KMS-11 (cell line): ENCODE data around the gene ALDH4A1.

Source experiments
- H2AFZ ChIP-seq: fragments of 200-600 bp; sonication (generic); 2 replicates; pipeline ENCODE4 v1.6.1; 2016; ENCODE audit warnings: antibody characterized with exemption, mixed run types, low read depth
- H3K27ac ChIP-seq: fragments of 200-600 bp; sonication (generic); 2 replicates; pipeline ENCODE4 v1.6.1; 2016; ENCODE audit warnings: mild to moderate bottlenecking, mixed run types
- H3K27me3 ChIP-seq: fragments of 200-600 bp; sonication (generic); 2 replicates; pipeline ENCODE4 v1.6.1; 2017; ENCODE audit warnings: mild to moderate bottlenecking, low read depth, mixed run types, moderate library complexity; ENCODE audit not compliant: insufficient read depth
- H3K36me3 ChIP-seq: fragments of 200-600 bp; sonication (generic); 2 replicates; pipeline ENCODE4 v1.6.1; 2017; ENCODE audit warnings: mild to moderate bottlenecking, mixed run types; ENCODE audit not compliant: insufficient read depth
- H3K4me1 ChIP-seq: fragments of 200-600 bp; sonication (generic); 2 replicates; pipeline ENCODE4 v1.6.1; 2016; ENCODE audit warnings: mild to moderate bottlenecking, low read depth, mixed run types; ENCODE audit not compliant: poor library complexity, severe bottlenecking
- H3K4me2 ChIP-seq: fragments of 200-600 bp; sonication (generic); 2 replicates; pipeline ENCODE4 v1.7.0; 2016; ENCODE audit warnings: mild to moderate bottlenecking, mixed run types
- H3K4me3 ChIP-seq: fragments of 200-600 bp; sonication (generic); IDR thresholded peaks from 2 replicates; pipeline ENCODE4 v1.6.1; 2017; ENCODE audit warnings: low read depth, low read length, mixed read lengths; ENCODE audit not compliant: insufficient read depth
- H3K79me2 ChIP-seq: fragments of 200-600 bp; sonication (generic); 2 replicates; pipeline ENCODE4 v1.6.1; 2016; ENCODE audit warnings: low read depth, mixed run types; ENCODE audit not compliant: insufficient read depth
- H3K9ac ChIP-seq: fragments of 200-600 bp; sonication (generic); 2 replicates; pipeline ENCODE4 v1.6.1; 2016; ENCODE audit warnings: mild to moderate bottlenecking, mixed run types
- H4K20me1 ChIP-seq: fragments of 200-600 bp; sonication (generic); 2 replicates; pipeline ENCODE4 v1.6.1; 2016; ENCODE audit warnings: mild to moderate bottlenecking, mixed run types; ENCODE audit not compliant: insufficient read depth
- CTCF ChIP-seq: fragments of 200-600 bp; sonication (generic); conservative IDR thresholded peaks from 2 replicates; pipeline ENCODE4 v1.6.1; 2017; ENCODE audit warnings: low read depth, mild to moderate bottlenecking, antibody characterized with exemption, low read length, moderate library complexity, mixed read lengths

ALDH4A1 gene

GRCh38 chr1:18866314-18866713 is 36.0 kb downstream of the ALDH4A1 start:
- Histone ChIP-seq H3K4me2 (no peak overlapping the region), H3K4me1 (no peaks in the 10 kb centered on the region), H3K9ac (no peak overlapping the region), H3K27ac (no peak overlapping the region), H2AFZ (no peak overlapping the region), H4K20me1 (no peaks in the 10 kb centered on the region), H3K4me3 (no peak overlapping the region), H3K79me2 (no peaks in the 10 kb centered on the region), H3K36me3 (no peaks in the 10 kb centered on the region), H3K27me3 (peaks cover 47% of the 10 kb centered on the region; the same call in 1 of the 2 replicates)
- no peak for TF ChIP-seq CTCF

- no peaks in the 10 kb centered on the region for H4K20me1 ChIP-seq
- no peaks in the 10 kb centered on the region for H3K4me1 ChIP-seq
- no peaks in the 10 kb centered on the region for H3K79me2 ChIP-seq
- no peak overlapping the region for H3K4me2 ChIP-seq
- no peak for TF ChIP-seq CTCF
- no peak overlapping the region for H3K9ac ChIP-seq
- no peak overlapping the region for H3K27ac ChIP-seq
- no peaks in the 10 kb centered on the region for H3K36me3 ChIP-seq
- no peak overlapping the region for H3K4me3 ChIP-seq
- H2AFZ ChIP-seq, result no peak overlapping the region
- peaks cover 51% of the 10 kb centered on the region; the same call in 1 of the 2 replicates for H3K27me3 ChIP-seq
These were observed 37.2 kb downstream of the ALDH4A1 start for GRCh38 chr1:18865176-18865575.

GRCh38 chr1:18861590-18861989 is 40.8 kb downstream of the ALDH4A1 start:
- Histone ChIP-seq H3K27me3 (peaks cover 26% of the 10 kb centered on the region; the same call in 1 of the 2 replicates), H2AFZ (no peak overlapping the region), H3K79me2 (no peaks in the 10 kb centered on the region), H3K27ac (no peak overlapping the region), H3K4me2 (no peak overlapping the region), H4K20me1 (no peaks in the 10 kb centered on the region), H3K9ac (no peak overlapping the region), H3K36me3 (no peaks in the 10 kb centered on the region), H3K4me1 (no peaks in the 10 kb centered on the region), H3K4me3 (no peak overlapping the region)
- no peak for TF ChIP-seq CTCF

GRCh38 chr1:18861082-18861481 is 41.3 kb downstream of the ALDH4A1 start:
- no peak overlapping the region for H3K9ac ChIP-seq
- no peak overlapping the region for H3K4me2 ChIP-seq
- no peak overlapping the region for H3K4me3 ChIP-seq
- H3K27ac ChIP-seq, result no peak overlapping the region
- H3K27me3 ChIP-seq, result peaks cover 22% of the 10 kb centered on the region; the same call in 1 of the 2 replicates
- no peaks in the 10 kb centered on the region for H3K79me2 ChIP-seq
- no peaks in the 10 kb centered on the region for H4K20me1 ChIP-seq
- H3K4me1 ChIP-seq, result no peaks in the 10 kb centered on the region
- H3K36me3 ChIP-seq, result no peaks in the 10 kb centered on the region
- no peak for TF ChIP-seq CTCF
- H2AFZ ChIP-seq, result no peak overlapping the region

GRCh38 chr1:18859560-18859959 is 42.8 kb downstream of the ALDH4A1 start, which contains the start of gene TAS1R2:
Gene TAS1R2 (minus strand): TSS chr1:18859660. CDS start chr1:18859660, 0 bp downstream.
- no peak within 1 kb of the TSS for H2AFZ ChIP-seq
- no peak within 1 kb of the TSS for H3K27ac ChIP-seq
- no peaks in the 10 kb centered on the region for H4K20me1 ChIP-seq
- peaks cover 14% of the 10 kb centered on the region; the same call in 1 of the 2 replicates for H3K27me3 ChIP-seq
- H3K79me2 ChIP-seq, result no peaks in the 10 kb centered on the region
- H3K36me3 ChIP-seq, result no peaks in the 10 kb centered on the region
- TF ChIP-seq CTCF, result no peak
- no peak within 1 kb of the TSS for H3K4me2 ChIP-seq
- no peak within 1 kb of the TSS for H3K9ac ChIP-seq
- no peaks in the 10 kb centered on the region for H3K4me1 ChIP-seq
- no peak within 1 kb of the TSS for H3K4me3 ChIP-seq
